HepG2 (cell line): ENCODE measurements around the gene RAPH1. TPM values are rescaled to one million over a fixed set of nuclear protein-coding genes. Genes with fewer than 3 reads are reported as not detected.

Experiments
- ATAC-seq: fragments of 200-7000 bp; cut with Tn5 transposase; 3 replicates; pipeline ENCODE4 v1.9.1; 2020; ENCODE audit warnings: mild to moderate bottlenecking, moderate library complexity
- BruUV-seq: library from RNA; stranded (reverse); fragments of 400-500 nt; replicated peaks from 2 replicates; lab custom pipeline; 2021; lab: Mats Ljungman, UMichigan
- CTCF ChIA-PET: fragments of 300-600 bp; formaldehyde crosslinking; extraction: SDS; loops from one replicate; lab custom pipeline; 2021; ENCODE audit warnings: low total read pairs, inconsistent platforms, low intra/inter-chr PET ratio; lab: Yijun Ruan, JAX
- POLR2A ChIA-PET: fragments of 350-600 bp; sonication (Branson Sonifier 250); formaldehyde crosslinking; loops from one replicate; lab custom pipeline; 2020; ENCODE audit warnings: antibody characterized with exemption, inconsistent platforms; lab: Yijun Ruan, JAX
- DNase-seq: peaks from one replicate; pipeline ENCODE4 v3.0.0-alpha.2; 2015; ENCODE audit warnings: low spot score
- FAIRE-seq: peaks from 3 replicates; lab custom pipeline; 2011; peaks lifted over from hg19 to GRCh38; lab: Jason Lieb, UNC
- H2AFZ ChIP-seq: one replicate; pipeline ENCODE4 v1.6.1; 2011; ENCODE audit warnings: low read length, inconsistent platforms
- H3K27ac ChIP-seq: fragments of 300-600 bp; 3 replicates; pipeline ENCODE4 v1.8.0; 2011; ENCODE audit warnings: mixed run types, mild to moderate bottlenecking, mixed read lengths, low read length, inconsistent platforms; ENCODE audit not compliant: insufficient read depth; ENCODE audit errors: extremely low read length
- H3K27me3 ChIP-seq, 2 experiments: fragments of 200-600 bp in 1 of 2; 2 replicates in 1 of 2; 3 replicates in 1 of 2; pipeline versions ENCODE4 v1.6.0 to v1.8.0; 2011; ENCODE audit warnings: low read length in 2 of 2, mild to moderate bottlenecking in 2 of 2, moderate library complexity in 2 of 2, inconsistent platforms in 1 of 2; ENCODE audit not compliant: insufficient read depth in 2 of 2, control insufficient read depth in 1 of 2
- H3K36me3 ChIP-seq, 2 experiments: fragments of 200-600 bp in 1 of 2; replicated peaks in 1 of 2; 2 replicates in 1 of 2; 3 replicates in 1 of 2; pipeline versions ENCODE4 v1.5.1 to v1.8.0; 2011; ENCODE audit warnings: low read length in 2 of 2, inconsistent platforms in 1 of 2; ENCODE audit not compliant: insufficient read depth in 2 of 2, control insufficient read depth in 1 of 2
- H3K4me1 ChIP-seq: 2 replicates; pipeline ENCODE4 v1.5.1; 2012; ENCODE audit warnings: low read length, inconsistent platforms; ENCODE audit not compliant: insufficient read depth
- H3K4me2 ChIP-seq: 2 replicates; pipeline ENCODE4 v1.6.0; 2011; ENCODE audit warnings: low read depth, low read length, inconsistent platforms
- H3K4me3 ChIP-seq, 3 experiments: fragments of 200-600 bp in 1 of 3; sonication (generic), shearing (Covaris generic) in 1 of 3; replicated peaks in 1 of 3; 2 replicates each; pipeline ENCODE4 v1.5.1; 2011 to 2016; ENCODE audit warnings: low read length in 3 of 3, inconsistent platforms in 2 of 3, low read depth in 2 of 3, mild to moderate bottlenecking in 2 of 3, control low read depth in 1 of 3, mixed read lengths in 1 of 3; ENCODE audit not compliant: insufficient read depth in 1 of 3
- H3K79me2 ChIP-seq: one replicate; pipeline ENCODE4 v1.6.1; 2011; ENCODE audit warnings: low read length, inconsistent platforms; ENCODE audit not compliant: insufficient read depth
- H3K9ac ChIP-seq: 2 replicates; pipeline ENCODE4 v1.6.0; 2011; ENCODE audit warnings: mild to moderate bottlenecking, low read depth, low read length, inconsistent platforms; ENCODE audit not compliant: insufficient read depth
- H3K9me3 ChIP-seq: 2 replicates; pipeline ENCODE4 v1.5.1; 2012; ENCODE audit warnings: mild to moderate bottlenecking, low read length
- H4K20me1 ChIP-seq: 2 replicates; pipeline ENCODE4 v1.6.0; 2011; ENCODE audit warnings: inconsistent platforms, mild to moderate bottlenecking, low read length, moderate library complexity; ENCODE audit not compliant: insufficient read depth
- CEBPB ChIP-seq: IDR thresholded peaks from 2 replicates; pipeline ENCODE4 v1.6.1; 2011; ENCODE audit warnings: low read depth, low read length, improper control_type of control experiment, borderline replicate concordance
- CEBPG ChIP-seq: IDR thresholded peaks from 2 replicates; pipeline ENCODE4 v1.6.1; 2016
- ETV5 ChIP-seq: IDR thresholded peaks from 2 replicates; pipeline ENCODE4 v1.6.1; 2018; ENCODE audit warnings: missing biosample characterization, missing genetic modification reagents, inconsistent platforms, borderline replicate concordance
- MXD1 ChIP-seq: sonication (generic); formaldehyde crosslinking; IDR thresholded peaks from 2 replicates; pipeline ENCODE4 v1.4.0; 2020; ENCODE audit warnings: mild to moderate bottlenecking, missing genetic modification reagents
- TBP ChIP-seq: sonication (generic); formaldehyde crosslinking; IDR thresholded peaks from 2 replicates; pipeline ENCODE4 v1.5.0; 2020; ENCODE audit warnings: missing genetic modification reagents
- ZNF343 ChIP-seq: sonication (generic); formaldehyde crosslinking; IDR thresholded peaks from 2 replicates; pipeline ENCODE4 v1.4.0; 2020; ENCODE audit warnings: mild to moderate bottlenecking, missing genetic modification reagents
- ZNF607 ChIP-seq: sonication (generic); formaldehyde crosslinking; IDR thresholded peaks from 2 replicates; pipeline ENCODE4 v1.5.1; 2020; ENCODE audit warnings: missing genetic modification reagents, mild to moderate bottlenecking, borderline replicate concordance
- ZNF652 ChIP-seq: IDR thresholded peaks from 2 replicates; pipeline ENCODE4 v1.6.1; 2016; ENCODE audit warnings: low read depth, borderline replicate concordance
- ZSCAN31 ChIP-seq: sonication (generic); formaldehyde crosslinking; IDR thresholded peaks from 2 replicates; pipeline ENCODE4 v1.5.0; 2020; ENCODE audit warnings: low read depth, mild to moderate bottlenecking, missing genetic modification reagents
- WGBS: methylation state at CpG from one replicate; pipeline ENCODE4 v1.1.6; 2017; ENCODE audit warnings: low lambda C conversion rate; 5-methylcytosine and 5-hydroxymethylcytosine counted together
- in situ Hi-C: cut with HindIII; loops from 2 replicates; pipeline ENCODE4 v1.10.0; 2017; ENCODE audit warnings: low pct_unique_long_range_greater_than_20kb; ENCODE audit not compliant: extremely low pct_ligation_motif_present
- intact Hi-C: fragments of 100-400 bp; cut with micrococcal nuclease; formaldehyde crosslinking; loops from one replicate; pipeline ENCODE4 v1.10.0; 2022; ENCODE audit not compliant: unreplicated experiment
- polyA plus RNA-seq, 8 experiments: library from polyadenylated mRNA; depleted of rRNA in 3 of 8; stranded (reverse) in 7 of 8; unstranded in 1 of 8; fragments of >200 nt; fragmentation: Illumina TruSeq in 4 of 8; extraction: Trizol in 4 of 8; gene quantifications; 2 replicates each; pipeline versions ENCODE4 v1.2.1 to v1.2.3, GENCODE V29; 2011 to 2016; ENCODE audit warnings: low read depth in 4 of 8, missing spikeins in 1 of 8, mixed read lengths in 1 of 8; ENCODE audit not compliant: insufficient read depth in 1 of 8
- total RNA-seq, 5 experiments: library from RNA; depleted of rRNA; stranded (reverse); fragments of >200 nt; fragmentation: Illumina TruSeq; extraction: Trizol; gene quantifications; 2 replicates each; pipeline ENCODE4 v1.2.3, GENCODE V29; 2016; ENCODE audit warnings: low read depth in 1 of 5
- TF ChIP-seq, protein P1 (sequence below): sonication (generic); formaldehyde crosslinking; IDR thresholded peaks from 2 replicates; pipeline ENCODE4 v1.4.0; 2020; ENCODE audit warnings: missing genetic modification reagents

Gene RAPH1
- total and polyA plus RNA-seq, 2 of the 13 experiments (the other 11 are each of a cell fraction or from before 2014, with no cell fraction given): 5.3 to 6.7 TPM

DNA sequence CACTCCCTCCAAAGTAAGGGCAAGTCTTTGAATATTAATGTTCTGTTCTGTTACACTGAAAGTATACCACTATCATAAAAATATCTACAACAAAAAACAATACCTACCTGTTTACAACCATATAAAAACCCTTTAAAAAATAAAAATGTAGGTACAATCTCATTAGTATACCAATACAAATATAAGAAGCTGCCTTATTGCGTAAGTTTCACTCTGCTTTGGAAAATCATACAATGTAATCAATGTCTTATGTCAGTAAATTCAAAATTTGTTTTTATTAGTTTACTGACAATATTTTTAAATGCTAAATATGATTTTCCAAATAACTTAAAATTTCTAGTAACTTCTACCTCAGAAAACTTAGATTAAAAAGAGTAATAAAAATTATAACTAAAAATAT, 72.8 kb downstream of the RAPH1 start:
- no peaks in the 10 kb centered on the region for H4K20me1 ChIP-seq
- WGBS: 100% methylated on average over 1 of the region's 1 CpG
- TF ChIP-seq ZNF607 (CRISPR knock-in tag) (no peak), CEBPB (peak; percentile 86), CEBPG (CRISPR knock-in tag) (peak; percentile 33; the same call in 1 of the 2 replicates)
- TF ChIP-seq, all 625 proteins: peak for 2
- in situ Hi-C loops (no loop called here), intact Hi-C loops (no loop called here)
- H3K79me2 ChIP-seq: no peaks in the 10 kb centered on the region
- H3K36me3 ChIP-seq: peaks cover 4 to 17% of the 10 kb centered on the region in 2 experiments
- POLR2A ChIA-PET: no interaction called here
- no peak overlapping the region for H2AFZ ChIP-seq
- H3K9ac ChIP-seq: no peak overlapping the region
- ATAC-seq: no peak
- FAIRE-seq: no peak
- no peak overlapping the region for H3K4me2 ChIP-seq
- BruUV-seq: no TSS peak
- H3K4me1 ChIP-seq: no peaks in the 10 kb centered on the region
- H3K4me3 ChIP-seq: no peak overlapping the region
- no peaks in the 10 kb centered on the region for H3K9me3 ChIP-seq
- H3K27ac ChIP-seq: no peak overlapping the region
- DNase-seq: no peak
- CTCF ChIA-PET: no interaction called here
- H3K27me3 ChIP-seq: no peaks in the 10 kb centered on the region

DNA sequence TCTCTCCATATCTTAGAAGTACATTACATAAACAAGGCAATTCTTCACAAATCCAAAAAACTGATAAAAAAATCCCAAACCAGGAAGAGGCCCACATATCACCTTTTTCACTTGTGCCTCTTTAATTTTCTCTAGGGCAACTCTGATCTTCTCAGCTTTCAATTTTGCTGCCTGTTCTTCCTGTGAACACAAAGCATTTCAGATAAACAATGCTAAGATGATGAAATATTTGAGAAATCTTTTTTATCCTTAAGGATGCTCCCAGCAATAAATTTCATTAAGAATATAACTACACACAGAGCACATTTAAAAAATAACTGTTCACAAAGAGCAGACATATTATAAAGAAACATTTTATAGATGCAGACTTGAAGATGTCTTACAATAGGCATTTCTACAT, 73.4 kb downstream of the RAPH1 start:
- no peak for DNase-seq
- Histone ChIP-seq H3K4me1 (no peaks in the 10 kb centered on the region), H3K9ac (no peak overlapping the region), H3K36me3 (peaks cover 5 to 17% of the 10 kb centered on the region in 2 experiments), H3K9me3 (no peaks in the 10 kb centered on the region), H3K79me2 (no peaks in the 10 kb centered on the region), H2AFZ (no peak overlapping the region), H3K27ac (no peak overlapping the region), H4K20me1 (no peaks in the 10 kb centered on the region), H3K4me2 (no peak overlapping the region), H3K27me3 (no peaks in the 10 kb centered on the region), H3K4me3 (no peak overlapping the region)
- no TSS peak for BruUV-seq
- no peak for ATAC-seq
- FAIRE-seq: no peak
- intact Hi-C loops (no loop called here), in situ Hi-C loops (no loop called here)
- ChIA-PET POLR2A (no interaction called here), CTCF (no interaction called here)
- TF ChIP-seq ZSCAN31 (CRISPR knock-in tag) (no peak), ZNF652 (CRISPR knock-in tag) (no peak), MXD1 (no peak), ZNF343 (no peak), TBP (CRISPR knock-in tag) (no peak), ETV5 (CRISPR knock-in tag) (no peak)
- TF ChIP-seq, protein P1, sequence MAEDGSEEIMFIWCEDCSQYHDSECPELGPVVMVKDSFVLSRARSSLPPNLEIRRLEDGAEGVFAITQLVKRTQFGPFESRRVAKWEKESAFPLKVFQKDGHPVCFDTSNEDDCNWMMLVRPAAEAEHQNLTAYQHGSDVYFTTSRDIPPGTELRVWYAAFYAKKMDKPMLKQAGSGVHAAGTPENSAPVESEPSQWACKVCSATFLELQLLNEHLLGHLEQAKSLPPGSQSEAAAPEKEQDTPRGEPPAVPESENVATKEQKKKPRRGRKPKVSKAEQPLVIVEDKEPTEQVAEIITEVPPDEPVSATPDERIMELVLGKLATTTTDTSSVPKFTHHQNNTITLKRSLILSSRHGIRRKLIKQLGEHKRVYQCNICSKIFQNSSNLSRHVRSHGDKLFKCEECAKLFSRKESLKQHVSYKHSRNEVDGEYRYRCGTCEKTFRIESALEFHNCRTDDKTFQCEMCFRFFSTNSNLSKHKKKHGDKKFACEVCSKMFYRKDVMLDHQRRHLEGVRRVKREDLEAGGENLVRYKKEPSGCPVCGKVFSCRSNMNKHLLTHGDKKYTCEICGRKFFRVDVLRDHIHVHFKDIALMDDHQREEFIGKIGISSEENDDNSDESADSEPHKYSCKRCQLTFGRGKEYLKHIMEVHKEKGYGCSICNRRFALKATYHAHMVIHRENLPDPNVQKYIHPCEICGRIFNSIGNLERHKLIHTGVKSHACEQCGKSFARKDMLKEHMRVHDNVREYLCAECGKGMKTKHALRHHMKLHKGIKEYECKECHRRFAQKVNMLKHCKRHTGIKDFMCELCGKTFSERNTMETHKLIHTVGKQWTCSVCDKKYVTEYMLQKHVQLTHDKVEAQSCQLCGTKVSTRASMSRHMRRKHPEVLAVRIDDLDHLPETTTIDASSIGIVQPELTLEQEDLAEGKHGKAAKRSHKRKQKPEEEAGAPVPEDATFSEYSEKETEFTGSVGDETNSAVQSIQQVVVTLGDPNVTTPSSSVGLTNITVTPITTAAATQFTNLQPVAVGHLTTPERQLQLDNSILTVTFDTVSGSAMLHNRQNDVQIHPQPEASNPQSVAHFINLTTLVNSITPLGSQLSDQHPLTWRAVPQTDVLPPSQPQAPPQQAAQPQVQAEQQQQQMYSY (CRISPR knock-in tag): no peak
